22Rv1 (cell line): ENCODE data around the gene WBP1L.

Experiments
- ZFX ChIP-seq: fragments of 450-650 bp; IDR thresholded peaks from 2 replicates; pipeline ENCODE4 v1.6.1; 2017; ENCODE audit warnings: antibody characterized with exemption, borderline replicate concordance
- TF ChIP-seq, protein P1 (sequence below): fragments of 450-650 bp; IDR thresholded peaks from 2 replicates; pipeline ENCODE4 v1.5.1; 2017; ENCODE audit warnings: mild to moderate bottlenecking

DNA sequence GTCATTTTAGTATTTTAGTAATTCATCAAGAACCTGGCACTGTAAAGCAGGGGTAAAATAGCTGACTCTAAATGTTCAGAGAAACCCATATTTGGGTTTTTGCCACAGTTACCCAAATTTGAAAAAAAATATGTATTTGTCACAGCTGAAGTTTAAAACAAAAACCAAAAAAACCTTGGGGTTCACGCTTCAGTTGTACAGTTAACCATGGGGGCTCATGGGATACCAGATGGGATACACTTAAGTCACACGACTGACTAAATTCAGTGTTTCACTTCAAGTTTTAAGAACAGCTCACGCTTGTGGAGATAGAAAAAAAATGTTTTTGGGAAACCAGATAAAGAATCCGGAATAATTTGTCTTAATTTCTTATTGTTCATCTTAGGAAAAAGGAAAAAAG is 31.7 kb upstream of the WBP1L start:
- TF ChIP-seq, protein P1, sequence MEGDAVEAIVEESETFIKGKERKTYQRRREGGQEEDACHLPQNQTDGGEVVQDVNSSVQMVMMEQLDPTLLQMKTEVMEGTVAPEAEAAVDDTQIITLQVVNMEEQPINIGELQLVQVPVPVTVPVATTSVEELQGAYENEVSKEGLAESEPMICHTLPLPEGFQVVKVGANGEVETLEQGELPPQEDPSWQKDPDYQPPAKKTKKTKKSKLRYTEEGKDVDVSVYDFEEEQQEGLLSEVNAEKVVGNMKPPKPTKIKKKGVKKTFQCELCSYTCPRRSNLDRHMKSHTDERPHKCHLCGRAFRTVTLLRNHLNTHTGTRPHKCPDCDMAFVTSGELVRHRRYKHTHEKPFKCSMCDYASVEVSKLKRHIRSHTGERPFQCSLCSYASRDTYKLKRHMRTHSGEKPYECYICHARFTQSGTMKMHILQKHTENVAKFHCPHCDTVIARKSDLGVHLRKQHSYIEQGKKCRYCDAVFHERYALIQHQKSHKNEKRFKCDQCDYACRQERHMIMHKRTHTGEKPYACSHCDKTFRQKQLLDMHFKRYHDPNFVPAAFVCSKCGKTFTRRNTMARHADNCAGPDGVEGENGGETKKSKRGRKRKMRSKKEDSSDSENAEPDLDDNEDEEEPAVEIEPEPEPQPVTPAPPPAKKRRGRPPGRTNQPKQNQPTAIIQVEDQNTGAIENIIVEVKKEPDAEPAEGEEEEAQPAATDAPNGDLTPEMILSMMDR: no peak
- TF ChIP-seq ZFX: no peak
